GM19324 (cell line): Measurements from ENCODE around the gene GNLY.

Experiments
- ATAC-seq: cut with Tn5 transposase; IDR thresholded peaks from one replicate; pipeline ENCODE4 v1.9.1; 2021; ENCODE audit warnings: mild to moderate bottlenecking, moderate library complexity; ENCODE audit not compliant: unreplicated experiment, low FRiP score

The GNLY gene

DNA sequence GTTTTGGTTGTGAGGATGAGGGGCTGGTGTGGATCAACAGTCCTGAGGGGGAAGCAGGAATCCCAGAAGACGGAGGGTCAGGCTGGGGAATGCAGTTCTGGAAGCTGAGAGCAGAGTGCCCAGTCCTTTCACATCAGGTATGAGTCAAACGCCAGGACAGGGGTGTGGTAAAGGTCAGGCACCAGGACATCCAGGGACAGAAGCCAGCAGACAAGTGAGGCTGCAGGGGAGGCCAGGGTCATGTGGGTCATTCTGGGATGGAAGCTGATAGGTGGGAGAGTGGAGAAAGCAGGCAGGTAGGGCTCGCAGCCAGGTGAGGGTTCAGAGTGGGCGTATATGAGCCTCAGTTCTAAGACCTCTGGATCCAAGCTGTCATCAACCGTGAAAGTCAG is 12.8 kb upstream of the GNLY start:
- ATAC-seq: no peak

DNA sequence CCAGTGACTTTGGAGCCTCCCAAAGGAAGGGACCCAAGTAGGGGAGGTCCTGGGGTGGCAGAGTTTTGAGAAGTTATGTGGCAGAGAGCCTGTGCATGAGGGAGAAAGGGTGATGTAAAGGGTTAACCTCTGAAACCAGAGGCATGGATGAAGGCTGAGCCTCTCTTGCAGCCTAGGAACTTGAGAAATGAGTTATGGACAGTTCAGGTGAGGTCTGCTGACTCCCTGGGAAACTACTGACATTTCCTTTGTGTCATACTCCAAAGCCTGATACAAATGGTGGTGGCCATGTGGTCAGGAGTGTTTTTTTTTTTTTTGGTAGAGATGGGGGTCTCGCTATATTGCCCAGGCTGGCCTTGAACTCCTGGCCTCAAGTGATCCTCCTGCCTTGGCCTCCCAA is 12.4 kb upstream of the GNLY start:
- no peak for ATAC-seq

DNA sequence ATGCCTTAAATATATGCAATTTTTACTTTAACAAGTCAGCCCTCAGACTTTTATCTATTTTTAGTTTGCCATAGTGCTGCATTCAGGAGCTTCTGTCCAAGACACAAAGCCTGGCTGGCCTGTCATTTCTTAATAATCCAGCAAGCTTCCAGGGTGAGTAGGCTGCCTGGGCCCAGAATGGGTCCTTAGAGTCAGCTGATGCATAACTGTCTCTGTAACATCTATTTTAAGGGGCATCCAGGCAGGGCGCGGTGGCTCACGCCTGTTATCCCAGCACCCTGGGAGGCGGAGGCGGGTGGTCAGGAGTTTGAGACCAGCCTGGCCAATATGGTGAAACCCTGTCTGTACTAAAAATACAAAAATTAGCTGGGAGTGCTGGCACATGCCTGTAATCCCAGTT is 11.8 kb upstream of the GNLY start:
- no peak for ATAC-seq

DNA sequence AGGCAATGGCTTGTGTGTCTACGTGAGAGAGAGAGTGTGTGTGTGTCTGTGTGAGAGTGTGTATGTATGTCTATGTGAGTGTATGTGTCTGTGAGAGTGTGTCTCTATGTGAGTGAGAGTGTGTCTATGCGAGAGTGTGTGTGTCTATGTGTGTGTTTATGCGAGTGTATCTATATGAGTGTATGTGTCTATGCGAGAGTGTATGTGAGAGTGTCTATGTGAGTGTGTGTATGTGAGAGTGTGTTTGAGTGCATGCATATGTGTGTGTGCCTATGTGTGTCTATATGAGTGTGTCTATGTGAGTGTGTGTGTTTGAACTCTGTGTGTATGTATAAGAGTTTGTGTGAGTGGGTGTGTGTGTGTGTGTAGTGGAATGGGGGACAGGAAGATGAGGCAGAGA is 9.8 kb upstream of the GNLY start:
- ATAC-seq: no peak

DNA sequence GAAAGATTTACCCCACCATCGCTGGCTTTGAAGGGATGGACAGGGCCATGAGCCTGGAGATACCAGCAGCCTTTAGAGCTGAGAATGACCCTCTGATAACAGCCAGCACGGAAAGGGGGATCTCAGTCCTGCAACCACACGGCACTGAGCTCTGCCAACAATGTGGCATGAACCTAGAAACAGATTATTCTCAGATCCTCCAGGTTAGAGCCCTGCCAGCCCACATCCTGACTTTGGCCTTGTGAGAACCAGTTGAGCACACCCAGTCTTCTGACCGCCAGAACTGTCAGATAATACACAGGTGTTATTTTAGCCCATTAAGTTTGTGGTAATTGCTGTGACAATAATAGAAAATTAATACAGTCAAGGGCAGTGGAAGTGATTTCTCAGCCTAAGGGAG is 9.4 kb upstream of the GNLY start:
- ATAC-seq: no peak

DNA sequence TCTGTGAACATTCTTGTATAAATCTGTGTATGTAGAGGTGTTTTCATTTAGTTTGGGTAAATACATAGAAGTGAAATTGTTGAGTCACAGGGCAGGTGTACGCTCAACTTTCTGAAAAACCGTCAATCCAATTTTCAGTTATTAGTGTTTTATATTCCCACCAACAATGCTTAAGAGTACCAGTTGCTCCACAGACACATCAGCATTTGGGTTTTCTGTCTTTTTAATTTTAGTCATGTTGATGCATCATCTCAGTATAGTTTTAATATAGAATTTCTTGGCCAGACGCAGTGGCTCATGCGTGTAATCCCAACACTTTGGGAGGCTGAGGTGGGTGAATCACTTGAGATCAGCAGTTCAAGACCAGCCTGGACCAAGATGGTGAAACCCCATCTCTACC is 3.2 kb upstream of the GNLY start:
- ATAC-seq: no peak

DNA sequence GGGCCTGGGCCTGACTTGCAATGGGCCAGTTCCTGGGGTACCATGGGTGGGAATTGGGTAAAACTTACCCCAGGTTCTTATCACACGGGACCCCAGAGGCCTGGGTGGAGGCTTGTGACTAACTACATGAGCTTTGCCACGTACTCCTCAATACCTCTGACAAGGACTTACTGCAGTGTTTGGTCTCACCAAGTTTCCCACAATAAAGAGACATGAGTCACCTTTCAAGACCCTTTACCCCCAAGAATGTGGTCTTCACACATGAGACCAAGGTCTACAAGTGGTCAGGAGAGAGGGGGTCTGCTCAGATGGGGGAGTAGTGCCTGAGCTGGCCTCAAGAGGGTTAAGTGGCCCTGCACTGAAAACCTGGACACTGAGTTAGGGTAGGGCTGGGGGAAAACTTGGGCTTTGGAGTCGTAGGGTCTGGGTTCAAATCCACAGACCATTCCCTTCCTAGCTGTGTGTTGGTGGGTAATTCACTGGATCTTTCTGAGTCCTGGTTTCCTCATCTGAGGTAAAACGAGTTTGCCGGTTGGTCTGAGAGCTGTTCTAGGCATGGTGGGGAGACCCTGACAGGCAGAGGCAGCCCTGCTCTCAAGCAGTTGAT is 2.0 kb upstream of the GNLY start:
- no peak for ATAC-seq

DNA sequence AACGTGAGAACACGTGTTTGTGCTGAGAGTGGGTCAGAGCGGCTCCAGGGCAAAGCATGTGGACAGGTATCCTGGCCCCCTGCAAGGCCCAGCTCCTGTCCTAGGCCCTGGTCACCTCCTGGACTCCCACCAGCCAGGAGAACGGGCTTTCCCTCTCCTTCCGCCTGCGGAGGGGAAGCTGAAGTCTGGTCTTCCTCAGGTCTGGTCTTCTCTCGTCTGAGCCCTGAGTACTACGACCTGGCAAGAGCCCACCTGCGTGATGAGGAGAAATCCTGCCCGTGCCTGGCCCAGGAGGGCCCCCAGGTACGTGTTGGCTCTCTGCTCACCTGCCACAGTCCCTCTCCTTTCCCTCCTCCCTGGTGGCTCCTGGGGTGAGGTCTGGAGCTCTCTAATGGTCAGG is 963 bp downstream of the GNLY start:
- no peak for ATAC-seq

DNA sequence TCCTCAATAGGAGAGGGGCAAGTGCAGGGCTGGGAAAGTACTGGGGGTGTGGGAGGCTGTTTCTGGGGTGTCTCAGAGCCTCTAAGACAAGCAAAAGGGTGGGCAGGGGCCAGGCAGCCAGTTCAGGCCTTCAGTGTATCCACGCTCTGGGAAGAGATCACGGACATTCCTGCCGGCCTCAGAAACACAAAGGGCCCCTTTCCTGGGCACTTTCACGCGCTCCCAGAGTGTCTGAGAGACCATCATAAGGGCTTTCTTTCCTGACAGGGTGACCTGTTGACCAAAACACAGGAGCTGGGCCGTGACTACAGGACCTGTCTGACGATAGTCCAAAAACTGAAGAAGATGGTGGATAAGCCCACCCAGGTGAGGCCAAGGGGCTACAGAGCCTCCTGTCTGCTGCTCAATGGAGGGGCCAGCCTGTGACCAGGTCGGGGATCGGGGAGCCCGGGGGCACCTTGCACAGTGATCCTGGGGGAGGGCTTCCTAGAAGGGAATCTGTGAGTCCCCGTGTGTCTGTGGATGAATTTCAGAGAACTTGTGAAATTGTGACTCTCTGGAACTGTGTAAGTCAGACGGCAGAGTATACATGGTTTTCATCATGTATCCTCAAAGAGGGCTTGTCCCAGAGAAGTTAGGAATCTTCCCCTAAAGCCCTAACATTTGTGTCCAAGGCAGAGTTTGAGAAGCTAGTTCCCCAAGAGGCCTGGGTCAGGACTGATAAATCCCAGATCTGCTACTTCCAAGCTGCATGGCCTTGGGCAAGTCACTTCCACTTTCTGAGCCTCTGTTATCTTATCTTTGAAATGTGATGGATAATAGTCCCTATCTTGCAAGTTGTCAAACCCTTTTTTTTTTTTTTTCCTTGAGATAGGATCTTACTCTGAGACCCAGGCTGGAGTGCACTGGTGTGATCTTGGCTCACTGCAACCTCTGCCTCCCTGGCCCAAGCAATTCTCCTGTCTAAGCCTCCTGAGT is 1.8 kb downstream of the GNLY start:
- ATAC-seq: no peak

DNA sequence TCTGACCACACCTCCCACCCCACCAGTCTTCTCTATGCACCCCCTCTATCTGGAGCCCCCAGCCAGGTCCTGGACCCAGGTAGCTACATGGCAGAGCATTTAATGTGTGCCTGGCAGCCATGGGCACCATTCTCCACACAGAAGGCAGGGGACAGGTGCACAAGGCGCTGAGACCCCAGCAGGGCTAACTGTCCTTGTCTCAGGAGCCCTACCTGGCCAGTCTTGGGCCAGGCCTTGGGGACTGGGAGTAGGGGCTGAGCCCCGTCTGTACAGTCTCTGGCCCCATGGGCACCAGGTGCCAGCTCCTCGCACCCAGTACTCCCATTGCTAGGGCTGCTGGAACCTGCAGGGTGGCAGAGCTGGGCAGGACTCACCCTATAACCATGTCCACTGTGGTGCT is 2.9 kb downstream of the GNLY start:
- ATAC-seq: no peak

DNA sequence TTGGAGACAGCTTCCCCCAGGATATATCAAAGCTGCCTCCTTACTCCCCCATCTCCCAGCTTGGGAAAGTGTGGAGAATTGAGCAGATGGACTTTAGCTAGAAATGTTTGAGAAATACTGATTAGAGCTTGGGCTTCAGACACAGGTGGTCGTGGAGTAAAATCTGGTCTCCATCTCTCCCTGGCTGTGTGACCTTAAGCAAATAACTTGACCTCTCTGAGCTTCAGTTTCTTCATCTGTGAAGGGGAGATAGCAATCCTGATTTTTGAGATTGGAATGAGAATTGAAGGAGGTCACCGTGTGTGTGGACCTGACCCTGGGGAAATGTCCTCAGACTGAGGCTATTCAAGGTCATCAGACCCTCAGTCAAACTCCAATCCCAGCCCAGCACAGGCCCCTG is 3.6 kb downstream of the GNLY start:
- no peak for ATAC-seq

DNA sequence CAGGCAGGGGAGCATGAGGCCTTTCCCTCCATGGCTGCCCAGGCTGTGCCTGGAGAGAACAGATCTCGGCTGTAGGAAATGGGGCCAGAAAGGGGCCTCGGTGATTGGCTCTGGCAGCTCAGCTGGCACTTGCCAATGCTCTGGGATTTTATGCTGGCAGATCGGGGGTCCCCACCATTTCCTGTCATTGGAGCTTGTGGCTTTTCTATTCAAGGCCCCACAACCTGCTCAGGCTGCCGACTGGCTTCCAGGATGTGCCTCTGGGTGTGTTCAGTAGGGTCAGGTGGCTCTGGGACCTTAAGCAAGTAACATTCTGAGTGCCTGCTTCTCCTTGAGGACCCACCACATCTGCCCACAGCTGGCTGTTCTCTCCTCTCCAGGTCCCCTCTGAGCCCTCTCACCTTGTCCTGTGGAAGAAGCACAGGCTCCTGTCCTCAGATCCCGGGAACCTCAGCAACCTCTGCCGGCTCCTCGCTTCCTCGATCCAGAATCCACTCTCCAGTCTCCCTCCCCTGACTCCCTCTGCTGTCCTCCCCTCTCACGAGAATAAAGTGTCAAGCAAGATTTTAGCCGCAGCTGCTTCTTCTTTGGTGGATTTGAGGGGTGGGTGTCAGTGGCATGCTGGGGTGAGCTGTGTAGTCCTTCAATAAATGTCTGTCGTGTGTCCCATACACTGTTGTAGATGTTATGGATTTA is 4.2 kb downstream of the GNLY start:
- ATAC-seq: no peak

DNA sequence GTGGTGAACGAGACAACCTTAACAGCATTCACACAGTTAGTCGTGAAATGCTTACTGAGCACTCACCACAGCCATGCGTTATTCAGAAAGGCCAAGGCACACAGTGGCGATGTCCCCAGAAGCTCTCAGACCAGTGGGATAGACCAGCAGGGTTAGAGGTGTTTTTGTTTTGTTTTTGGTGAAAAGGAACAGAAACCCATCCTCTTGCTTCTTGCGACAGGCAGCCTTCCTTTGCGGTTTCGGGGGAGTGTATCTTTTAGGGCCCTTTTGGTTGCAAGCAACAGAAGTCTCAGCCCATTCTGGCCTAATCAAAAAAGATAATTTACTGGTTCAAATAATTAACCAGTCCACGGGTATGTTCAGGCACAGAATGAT is 4.7 kb downstream of the GNLY start:
- ATAC-seq: no peak

DNA sequence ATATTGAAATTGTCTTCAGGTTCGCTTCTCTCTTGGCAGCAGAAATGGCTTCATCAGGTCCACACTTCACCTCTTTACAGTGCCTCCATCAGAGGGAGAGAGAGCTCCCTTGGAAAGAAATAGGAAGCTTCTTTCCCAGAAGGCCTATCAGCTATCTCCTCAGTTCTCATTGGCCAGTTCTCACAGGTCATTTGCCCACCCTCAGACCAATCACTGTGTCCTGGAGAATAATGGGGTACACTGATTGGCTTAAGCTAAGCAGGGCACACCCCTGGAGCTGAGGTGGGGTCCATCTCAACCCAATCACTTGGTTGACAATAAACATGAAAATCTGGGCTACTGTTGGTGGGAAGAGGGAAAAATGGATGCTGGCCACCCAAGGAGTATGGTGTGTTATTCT is 5.2 kb downstream of the GNLY start:
- ATAC-seq: no peak

DNA sequence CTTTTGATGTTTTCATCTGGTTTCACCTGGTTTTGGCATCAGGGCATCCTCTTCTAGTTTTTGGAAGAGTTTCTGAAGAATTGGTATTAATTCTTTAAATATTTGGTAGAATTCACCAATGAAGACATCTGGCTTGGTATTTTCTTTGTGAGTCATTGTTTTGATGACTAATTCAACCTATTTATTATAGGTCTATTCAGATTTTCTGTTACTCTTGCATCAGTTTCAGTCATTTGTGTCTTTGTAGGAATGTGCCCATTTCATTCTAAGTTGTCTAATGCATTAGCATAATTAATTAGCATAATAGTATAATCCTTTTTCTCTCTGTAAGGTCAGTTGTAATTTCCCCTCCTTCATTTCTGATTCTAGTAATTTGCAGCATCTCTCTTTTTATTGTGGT is 8.0 kb downstream of the GNLY start:
- no peak for ATAC-seq

DNA sequence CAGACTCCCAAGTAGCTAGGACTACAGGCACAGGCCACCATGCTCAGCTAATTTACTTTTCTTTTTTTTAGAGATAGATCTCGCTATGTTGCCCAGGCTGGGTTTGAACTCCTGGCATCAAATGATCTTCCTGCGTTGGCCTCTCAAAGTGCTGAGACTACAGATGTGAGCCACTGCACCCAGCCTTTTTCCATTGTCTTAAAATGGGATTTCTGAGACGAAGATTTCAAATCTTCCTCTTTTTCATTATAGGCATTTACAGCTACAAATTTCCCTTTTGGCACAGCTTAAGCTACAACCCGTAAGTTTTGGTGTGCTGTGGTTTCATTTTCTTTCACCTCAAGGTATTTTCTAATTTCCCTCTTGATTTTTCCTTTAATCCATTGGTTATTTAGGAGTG is 8.6 kb downstream of the GNLY start:
- no peak for ATAC-seq

DNA sequence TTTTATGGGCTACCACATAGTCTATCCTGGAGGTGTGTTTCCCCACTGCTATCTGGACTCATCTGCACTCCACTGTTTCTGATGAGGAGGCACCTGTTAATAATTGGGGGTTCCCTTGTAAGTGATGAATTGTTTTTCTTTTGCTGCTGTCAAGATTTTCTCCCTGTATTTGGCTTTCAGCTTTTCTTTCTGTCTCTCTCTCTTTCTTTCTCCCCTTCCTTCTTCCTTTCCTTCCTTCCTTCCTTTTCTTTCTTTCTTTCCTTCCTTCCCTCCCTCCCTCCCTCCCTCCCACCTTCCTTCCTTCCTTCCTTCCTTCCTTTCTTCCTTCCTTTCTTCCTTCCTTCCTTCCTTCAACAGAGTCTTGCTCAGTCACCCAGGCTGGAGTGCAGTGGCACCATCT is 9.2 kb downstream of the GNLY start:
- no peak for ATAC-seq

DNA sequence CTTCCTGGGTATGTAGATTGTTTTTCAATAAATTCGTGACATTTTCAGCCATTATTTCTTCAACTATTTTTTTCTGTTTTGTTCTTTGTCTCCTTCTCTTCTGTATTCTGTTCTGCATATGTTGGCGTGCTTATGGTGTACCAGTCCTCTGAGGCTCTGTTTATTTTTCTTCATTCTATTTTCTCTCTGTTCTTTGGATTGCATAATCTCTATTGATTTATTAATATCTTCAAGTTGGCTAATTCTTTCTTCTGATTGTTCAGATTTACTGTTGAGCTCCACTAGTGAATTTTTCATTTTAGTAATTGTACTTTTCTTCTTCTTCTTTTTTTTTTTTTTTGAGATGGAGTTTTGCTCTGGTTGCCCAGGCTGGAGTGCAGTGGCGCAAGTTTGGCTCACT is 9.9 kb downstream of the GNLY start:
- no peak for ATAC-seq

DNA sequence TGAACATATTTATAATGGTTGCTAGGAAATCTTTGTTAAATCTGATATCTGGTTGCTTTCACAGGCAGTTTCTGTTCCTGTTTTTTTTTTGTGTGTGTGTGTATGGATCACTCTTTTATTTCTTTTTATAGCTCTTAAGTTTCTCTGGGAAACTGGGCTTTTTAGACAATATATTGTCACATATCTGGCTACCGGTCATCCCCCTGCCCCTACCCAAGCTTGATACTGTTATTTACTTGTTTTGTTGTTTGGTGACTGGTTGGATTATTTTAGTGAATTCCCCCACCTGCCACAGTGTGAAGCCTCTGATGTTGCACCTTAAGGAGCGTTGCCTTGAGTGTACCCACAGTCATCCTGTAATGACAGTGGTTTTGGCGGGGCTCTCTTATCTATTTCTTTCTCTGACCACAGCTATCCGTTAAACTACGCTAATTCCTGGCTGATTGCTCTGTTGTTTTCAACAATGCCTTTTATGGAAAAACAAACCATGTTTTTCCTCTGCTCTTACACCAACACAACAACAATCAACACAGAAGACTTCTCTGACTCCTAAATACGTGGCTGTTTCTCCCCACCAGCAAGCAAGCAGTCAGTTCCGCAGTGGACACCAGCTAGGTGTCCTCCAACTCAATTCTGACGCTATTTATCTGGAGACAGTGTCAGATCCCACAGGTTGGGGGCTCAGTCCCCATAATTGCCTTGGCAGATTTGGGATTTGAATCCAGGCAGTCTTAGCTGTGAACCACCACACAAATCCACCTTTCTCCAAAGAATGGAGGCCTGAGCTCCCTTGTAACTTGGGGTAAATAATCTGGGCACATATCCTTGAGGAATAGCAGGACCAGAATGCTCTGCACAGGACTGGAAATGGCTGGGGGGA is 10.9 kb downstream of the GNLY start:
- ATAC-seq: no peak

DNA sequence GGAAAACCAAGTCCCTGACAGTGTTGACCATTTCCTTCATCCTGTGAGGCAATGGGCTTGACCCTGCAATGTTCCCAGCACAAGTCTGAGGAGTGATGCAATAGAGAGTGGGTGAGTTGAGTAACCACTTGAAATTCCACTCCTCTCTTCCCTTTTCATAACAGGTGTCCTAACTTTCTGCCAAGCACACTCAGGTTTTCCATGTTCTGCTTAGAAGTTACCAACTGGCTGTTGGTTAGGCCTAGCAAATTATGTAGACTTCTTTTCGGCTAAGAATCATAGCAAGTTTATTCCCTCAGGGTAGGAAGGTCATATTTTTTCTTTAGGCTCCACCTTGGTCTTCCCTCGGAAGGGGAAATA is 11.5 kb downstream of the GNLY start:
- no peak for ATAC-seq

DNA sequence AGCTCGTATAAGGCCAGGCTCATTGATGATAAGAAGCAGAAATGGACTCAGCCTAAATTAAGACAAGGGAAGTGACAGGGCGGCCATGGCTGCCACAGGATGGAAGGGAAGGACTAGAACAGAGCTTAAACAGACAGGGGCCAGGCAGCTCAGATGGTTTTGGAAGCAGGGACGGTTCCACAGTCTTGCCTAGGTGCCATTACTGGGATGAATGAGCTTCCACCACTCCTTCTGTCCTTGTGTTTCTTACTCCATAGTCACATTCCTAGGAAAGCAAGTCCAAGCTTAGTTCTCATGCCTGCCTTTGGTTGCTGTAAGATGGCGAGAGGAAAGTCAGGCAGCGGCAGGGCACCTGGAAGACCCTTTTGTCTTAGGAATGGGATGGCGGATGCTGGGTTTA is 11.9 kb downstream of the GNLY start:
- no peak for ATAC-seq
